SK-N-MC (cell line): Measurements from ENCODE around the gene FAM131B.

ENCODE experiments used
- DNase-seq: peaks from one replicate; pipeline ENCODE4 v3.0.0-alpha.2; 2011; ENCODE audit warnings: low read depth, low spot score
- H3K27ac ChIP-seq: fragments of 200-600 bp; sonication (generic); 2 replicates; pipeline ENCODE4 v1.5.1; 2016; ENCODE audit warnings: mixed run types
- H3K36me3 ChIP-seq: fragments of 200-600 bp; sonication (generic); 2 replicates; pipeline ENCODE4 v1.6.1; 2017; ENCODE audit warnings: antibody characterized with exemption, low read length, mixed read lengths; ENCODE audit not compliant: insufficient read depth
- H3K4me3 ChIP-seq: fragments of 200-600 bp; sonication (generic); 2 replicates; pipeline ENCODE4 v1.5.1; 2016
- H3K9ac ChIP-seq: fragments of 200-600 bp; sonication (generic); 2 replicates; pipeline ENCODE4 v1.8.0; 2017; ENCODE audit warnings: mixed run types, mixed read lengths; ENCODE audit not compliant: insufficient read length
- H3K9me3 ChIP-seq: fragments of 200-600 bp; sonication (generic); 2 replicates; pipeline ENCODE4 v1.6.1; 2017; ENCODE audit warnings: low read depth, mild to moderate bottlenecking, antibody characterized with exemption, low read length, moderate library complexity, mixed read lengths
- EZH2 ChIP-seq: fragments of 200-600 bp; sonication (generic); IDR thresholded peaks from one replicate; pipeline ENCODE4 v1.6.1; 2017; ENCODE audit warnings: antibody characterized with exemption
- FOXP2 ChIP-seq: optimal IDR thresholded peaks from 2 replicates; pipeline ENCODE3; 2011; ENCODE audit warnings: mild to moderate bottlenecking, moderate library complexity; ENCODE audit not compliant: insufficient read depth; ENCODE audit errors: extremely low read length, control extremely low read depth
- POLR2AphosphoS5 ChIP-seq: IDR thresholded peaks from 2 replicates; pipeline ENCODE4 v1.6.1; 2012; ENCODE audit warnings: mild to moderate bottlenecking, low read depth, low read length, borderline replicate concordance

The FAM131B gene

DNA sequence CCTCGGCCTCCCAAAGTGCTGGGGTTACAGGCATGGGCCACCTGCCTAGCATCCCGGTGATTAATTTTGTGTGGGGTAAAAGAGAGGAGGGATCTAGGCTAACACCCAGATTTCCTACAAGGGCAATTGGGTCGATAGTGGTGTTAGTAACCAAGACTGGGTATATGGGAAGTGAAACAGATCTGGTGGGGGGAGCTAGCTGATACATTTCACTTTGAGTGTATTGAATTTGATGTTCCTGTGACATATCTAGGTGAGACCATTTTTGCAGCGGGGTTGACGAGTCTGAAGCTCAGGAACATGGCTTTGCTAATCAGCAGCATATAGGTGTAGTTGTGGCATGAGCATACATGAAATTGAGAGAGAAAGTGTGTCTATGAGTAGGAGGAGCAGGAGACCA lies 34.6 kb downstream of the FAM131B start:
- Histone ChIP-seq H3K9ac (no peak overlapping the region), H3K27ac (no peak overlapping the region), H3K9me3 (no peaks in the 10 kb centered on the region), H3K4me3 (no peak overlapping the region), H3K36me3 (no peaks in the 10 kb centered on the region)
- TF ChIP-seq FOXP2 (no peak), POLR2AphosphoS5 (no peak), EZH2 (no peak)
- DNase-seq, result no peak

- H3K27ac ChIP-seq, result no peak overlapping the region
- H3K36me3 ChIP-seq, result no peaks in the 10 kb centered on the region
- H3K4me3 ChIP-seq, result no peak overlapping the region
- no peak overlapping the region for H3K9ac ChIP-seq
- DNase-seq, result no peak
- TF ChIP-seq FOXP2, result no peak
- no peak for TF ChIP-seq POLR2AphosphoS5
- TF ChIP-seq EZH2, result no peak
- no peaks in the 10 kb centered on the region for H3K9me3 ChIP-seq
Observed at GRCh38 chr7:143325240-143325639, 37.3 kb downstream of the FAM131B start.

DNA sequence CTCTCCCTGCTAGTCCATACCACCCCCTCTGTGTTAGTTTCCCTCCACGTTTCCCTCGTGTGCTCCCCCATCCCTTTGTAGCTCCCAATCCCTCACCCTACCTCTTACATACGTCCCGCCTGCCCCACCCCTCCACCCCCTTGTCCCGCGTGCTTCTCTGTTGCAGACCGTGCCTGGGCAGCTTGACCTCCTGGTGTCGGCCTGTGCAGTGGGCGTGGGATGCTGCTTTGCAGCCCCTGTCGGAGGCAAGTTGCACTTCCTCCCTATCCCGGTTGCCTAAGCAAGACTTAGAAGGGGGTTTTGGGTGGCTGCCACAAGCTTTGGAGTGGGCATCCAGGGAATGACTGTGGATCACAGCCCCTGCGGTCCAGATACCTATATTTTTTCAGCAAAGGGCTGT lies 38.9 kb downstream of the FAM131B start:
- Histone ChIP-seq H3K27ac (no peak overlapping the region), H3K36me3 (no peaks in the 10 kb centered on the region), H3K9ac (no peak overlapping the region), H3K4me3 (no peak overlapping the region), H3K9me3 (no peaks in the 10 kb centered on the region)
- no peak for TF ChIP-seq POLR2AphosphoS5
- TF ChIP-seq EZH2, result no peak
- TF ChIP-seq FOXP2, result no peak
- DNase-seq, result no peak

DNA sequence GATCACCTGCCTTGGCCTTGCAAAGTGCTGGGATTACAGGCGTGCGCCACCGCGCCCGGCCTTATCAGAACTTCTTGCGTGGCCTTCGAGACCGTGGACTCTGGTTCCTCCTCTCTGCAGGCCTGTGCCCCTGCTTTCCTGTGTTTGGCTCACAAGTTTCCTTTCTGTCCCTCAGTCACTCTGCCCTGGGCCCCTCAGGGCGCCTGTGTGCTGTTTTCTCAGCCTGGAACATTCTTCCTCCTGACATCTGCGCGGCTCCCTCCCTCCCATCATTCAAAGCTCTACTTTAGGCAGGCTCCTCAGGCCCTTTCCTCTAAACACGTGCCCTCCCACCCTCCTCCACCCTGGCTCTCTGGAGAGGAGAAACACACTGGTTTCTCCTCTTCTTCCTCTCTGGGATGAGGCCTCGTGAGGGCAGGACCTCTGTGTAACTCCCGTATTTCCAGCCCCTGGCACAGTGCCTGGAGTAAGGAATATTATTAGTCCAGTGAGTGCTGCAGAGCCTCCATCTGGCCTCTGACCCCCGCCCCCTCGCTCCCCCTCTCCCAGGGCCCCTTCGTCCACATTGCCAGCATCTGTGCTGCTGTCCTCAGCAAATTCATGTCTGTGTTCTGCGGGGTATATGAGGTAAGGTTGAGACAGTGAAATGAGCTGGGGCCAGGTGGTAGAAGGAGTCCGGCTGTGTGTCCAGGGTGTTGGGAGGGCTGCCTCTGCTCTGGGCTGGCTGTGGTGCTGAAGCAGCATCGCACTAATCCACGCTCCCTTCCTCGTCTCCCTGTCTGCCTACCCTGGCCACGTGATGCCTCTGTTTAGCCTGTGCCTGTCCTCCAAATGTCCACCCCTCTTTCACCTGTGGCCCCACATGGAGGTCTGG lies 39.5 kb downstream of the FAM131B start:
- no peaks in the 10 kb centered on the region for H3K36me3 ChIP-seq
- H3K27ac ChIP-seq, result no peak overlapping the region
- no peak for DNase-seq

DNA sequence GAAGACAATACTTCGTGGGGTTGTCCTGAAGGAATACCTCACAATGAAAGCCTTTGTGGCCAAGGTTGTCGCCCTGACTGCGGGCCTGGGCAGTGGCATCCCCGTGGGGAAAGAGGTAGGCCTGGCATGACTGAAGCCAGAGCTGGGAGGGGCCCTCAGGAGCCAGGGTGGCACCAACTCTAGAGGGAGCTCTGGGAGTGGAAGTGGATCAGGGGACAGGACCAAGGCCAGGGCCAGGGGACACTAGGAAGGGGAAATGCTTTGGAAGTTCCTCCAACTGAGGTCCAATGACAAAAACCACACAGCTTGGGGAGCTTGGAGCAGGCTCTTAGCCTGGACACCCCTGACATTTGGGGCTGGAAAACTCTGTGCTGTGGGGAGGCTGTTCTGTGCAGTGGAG lies 40.8 kb downstream of the FAM131B start:
- TF ChIP-seq FOXP2, result no peak
- no peak for TF ChIP-seq POLR2AphosphoS5
- TF ChIP-seq EZH2, result no peak
- Histone ChIP-seq H3K4me3 (no peak overlapping the region), H3K27ac (no peak overlapping the region), H3K9ac (no peak overlapping the region), H3K9me3 (no peaks in the 10 kb centered on the region), H3K36me3 (no peaks in the 10 kb centered on the region)
- no peak for DNase-seq

More for the DNA sequence above, 39.5 kb downstream of the FAM131B start:
- Histone ChIP-seq H3K4me3 (no peak overlapping the region), H3K9ac (no peak overlapping the region), H3K9me3 (no peaks in the 10 kb centered on the region)
- no peak for TF ChIP-seq EZH2
- no peak for TF ChIP-seq POLR2AphosphoS5
- TF ChIP-seq FOXP2, result no peak

DNA sequence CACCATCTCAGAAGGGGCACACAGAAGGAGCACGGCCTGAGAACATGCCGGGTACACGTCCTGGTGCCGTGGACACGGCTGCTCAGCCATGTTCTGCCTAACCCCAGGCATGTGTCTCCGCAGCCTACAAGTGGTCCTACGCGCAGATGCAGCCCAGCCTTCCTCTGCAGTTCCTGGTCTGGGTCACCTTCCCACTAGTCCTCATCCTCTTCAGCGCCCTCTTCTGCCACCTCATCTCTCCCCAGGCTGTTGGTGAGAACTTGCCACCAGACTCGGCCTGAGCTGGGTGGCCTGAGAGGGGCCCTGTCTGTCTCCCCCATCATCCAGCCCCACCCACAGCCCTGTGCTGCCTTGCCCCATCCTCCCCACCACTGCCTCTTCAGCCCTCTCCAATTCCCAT lies 41.3 kb downstream of the FAM131B start:
- TF ChIP-seq POLR2AphosphoS5, result no peak
- TF ChIP-seq EZH2, result no peak
- no peak for TF ChIP-seq FOXP2
- Histone ChIP-seq H3K27ac (no peak overlapping the region), H3K9me3 (no peaks in the 10 kb centered on the region), H3K4me3 (no peak overlapping the region), H3K36me3 (no peaks in the 10 kb centered on the region), H3K9ac (no peak overlapping the region)
- DNase-seq, result no peak

GRCh38 chr7:143320620-143321019 lies 41.9 kb downstream of the FAM131B start:
- Histone ChIP-seq H3K27ac (no peak overlapping the region), H3K4me3 (no peak overlapping the region), H3K9me3 (no peaks in the 10 kb centered on the region), H3K36me3 (no peaks in the 10 kb centered on the region), H3K9ac (no peak overlapping the region)
- DNase-seq, result no peak
- TF ChIP-seq POLR2AphosphoS5 (no peak), EZH2 (no peak), FOXP2 (no peak)

GRCh38 chr7:143318661-143319060 lies 43.9 kb downstream of the FAM131B start:
- Histone ChIP-seq H3K4me3 (no peak overlapping the region), H3K27ac (no peak overlapping the region), H3K36me3 (no peaks in the 10 kb centered on the region), H3K9ac (no peak overlapping the region), H3K9me3 (no peaks in the 10 kb centered on the region)
- no peak for DNase-seq
- TF ChIP-seq EZH2, result no peak
- no peak for TF ChIP-seq POLR2AphosphoS5
- TF ChIP-seq FOXP2, result no peak

DNA sequence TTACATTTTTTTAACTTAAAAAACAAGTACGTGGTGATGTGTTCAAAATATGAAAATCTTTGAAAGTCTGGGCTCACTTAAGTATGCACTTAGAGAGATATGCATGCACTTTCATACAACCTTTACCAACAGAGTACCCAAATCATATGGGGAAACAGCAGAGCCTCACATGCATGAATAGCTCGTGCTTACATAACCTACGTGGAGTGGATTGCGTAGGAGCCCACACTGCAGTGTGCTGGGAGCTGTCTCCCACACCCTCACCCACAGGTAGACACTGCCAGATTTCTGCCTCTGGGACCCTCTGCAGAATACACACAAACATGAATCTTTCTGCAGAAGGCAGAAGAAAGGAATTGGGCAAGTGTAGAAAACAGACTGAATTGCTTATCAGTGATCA lies 46.0 kb downstream of the FAM131B start:
- no peak overlapping the region for H3K4me3 ChIP-seq

More for the DNA sequence above, 46.0 kb downstream of the FAM131B start:
- Histone ChIP-seq H3K9ac (no peak overlapping the region), H3K36me3 (no peaks in the 10 kb centered on the region), H3K27ac (no peak overlapping the region), H3K9me3 (no peaks in the 10 kb centered on the region)
- TF ChIP-seq POLR2AphosphoS5, result no peak
- DNase-seq, result no peak
